Peyer's patch (tissue), 4 donors: ENCODE data around the gene CAPN10. TPM values are rescaled to one million over a fixed set of nuclear protein-coding genes. Genes with fewer than 3 reads are reported as not detected.
A peak's percentile ranks its signal among the peaks of the same experiment; 100 is the strongest.

Experiments
- DNase-seq, 3 donors: peaks; one replicate each; pipeline ENCODE4 v3.0.0-alpha.2; 2017 to 2019
- H3K27ac ChIP-seq, 4 donors: fragments of 200-600 bp; sonication (generic); one replicate each; pipeline ENCODE4 v1.5.1; 2016 to 2019
- H3K27me3 ChIP-seq, 2 donors: fragments of 200-600 bp; sonication (generic); one replicate each; pipeline ENCODE4 v1.5.1; 2019
- H3K36me3 ChIP-seq, 3 donors: fragments of 200-600 bp; sonication (generic); one replicate each; pipeline ENCODE4 v1.5.1; 2016 to 2019
- H3K4me1 ChIP-seq, 4 donors: fragments of 200-600 bp; sonication (generic); one replicate each; pipeline ENCODE4 v1.5.1; 2016 to 2019
- H3K4me3 ChIP-seq, 4 donors: fragments of 200-600 bp; sonication (generic); 1 replicate in 3 of 4; 2 replicates in 1 of 4; pipeline ENCODE4 v1.5.1; 2016 to 2019; ENCODE audit warnings: mild to moderate bottlenecking in 1 of 4
- H3K9me3 ChIP-seq, 4 donors: fragments of 200-600 bp; sonication (generic); one replicate each; pipeline ENCODE4 v1.5.1; 2016 to 2019; ENCODE audit warnings: mild to moderate bottlenecking in 1 of 4
- POLR2A ChIP-seq, 2 donors: fragments of 450-650 bp; IDR thresholded peaks; one replicate each; pipeline ENCODE4 v1.5.1; 2017; ENCODE audit warnings: antibody characterized with exemption in 2 of 2, mild to moderate bottlenecking in 2 of 2, moderate library complexity in 2 of 2
- total RNA-seq, 4 donors: library from RNA; depleted of rRNA; stranded (reverse); fragments of >200 nt; gene quantifications; one replicate each; pipeline ENCODE4 v1.1.0, GENCODE V29; 2016
- TF ChIP-seq, protein P1 (sequence below), 6 experiments: fragments of 450-650 bp in 4 of 6; fragments of 200-600 bp in 2 of 6; sonication (generic) in 1 of 6; IDR thresholded peaks; one replicate each; pipeline ENCODE4 v1.5.1; 2017 to 2019; ENCODE audit warnings: antibody characterized with exemption in 6 of 6, mild to moderate bottlenecking in 3 of 6, moderate library complexity in 1 of 6

CAPN10 gene
- total RNA-seq, 4 donors from 2014 or later: 48.3 to 96.4 (median 78.9) TPM

DNA sequence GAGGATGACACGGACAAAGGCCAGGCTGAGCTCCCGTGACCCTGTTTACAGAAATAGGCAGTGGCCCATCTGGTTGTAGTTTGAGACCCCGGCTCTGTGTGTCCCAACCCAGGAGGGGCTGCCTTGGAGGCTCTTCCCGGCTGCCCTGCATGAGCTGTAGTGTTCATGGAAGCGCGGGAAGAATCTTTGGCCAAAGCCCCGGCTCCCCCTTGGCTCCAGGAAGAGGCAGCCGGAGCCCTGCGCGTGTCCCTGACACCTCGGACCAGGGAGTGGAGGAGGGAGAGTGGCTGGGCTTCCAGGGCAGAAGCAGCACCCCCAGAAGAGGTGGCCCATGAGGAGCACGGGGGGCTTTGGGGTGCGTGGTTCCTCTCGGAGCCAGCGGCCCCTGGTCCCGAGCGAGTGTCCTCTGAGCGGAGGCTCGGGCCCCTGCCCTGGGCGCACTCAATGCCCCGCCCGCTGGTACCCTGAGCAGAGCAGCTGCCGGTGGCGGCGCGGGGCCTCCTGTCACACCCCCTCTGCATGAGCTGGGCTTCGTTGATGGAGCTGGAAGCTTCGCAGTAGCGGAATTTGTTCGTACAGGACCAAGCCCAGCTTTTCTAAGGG lies 60.5 kb downstream of the CAPN10 start:
- H3K36me3 ChIP-seq: no peaks in the 10 kb centered on the region
- no peaks in the 10 kb centered on the region for H3K4me1 ChIP-seq
- no peak overlapping the region for H3K4me3 ChIP-seq
- DNase-seq: peak in 1 of 3 donors; percentile 8
- no peak overlapping the region for H3K27ac ChIP-seq
- no peaks in the 10 kb centered on the region for H3K9me3 ChIP-seq
- no peaks in the 10 kb centered on the region for H3K27me3 ChIP-seq
- TF ChIP-seq, protein P1, sequence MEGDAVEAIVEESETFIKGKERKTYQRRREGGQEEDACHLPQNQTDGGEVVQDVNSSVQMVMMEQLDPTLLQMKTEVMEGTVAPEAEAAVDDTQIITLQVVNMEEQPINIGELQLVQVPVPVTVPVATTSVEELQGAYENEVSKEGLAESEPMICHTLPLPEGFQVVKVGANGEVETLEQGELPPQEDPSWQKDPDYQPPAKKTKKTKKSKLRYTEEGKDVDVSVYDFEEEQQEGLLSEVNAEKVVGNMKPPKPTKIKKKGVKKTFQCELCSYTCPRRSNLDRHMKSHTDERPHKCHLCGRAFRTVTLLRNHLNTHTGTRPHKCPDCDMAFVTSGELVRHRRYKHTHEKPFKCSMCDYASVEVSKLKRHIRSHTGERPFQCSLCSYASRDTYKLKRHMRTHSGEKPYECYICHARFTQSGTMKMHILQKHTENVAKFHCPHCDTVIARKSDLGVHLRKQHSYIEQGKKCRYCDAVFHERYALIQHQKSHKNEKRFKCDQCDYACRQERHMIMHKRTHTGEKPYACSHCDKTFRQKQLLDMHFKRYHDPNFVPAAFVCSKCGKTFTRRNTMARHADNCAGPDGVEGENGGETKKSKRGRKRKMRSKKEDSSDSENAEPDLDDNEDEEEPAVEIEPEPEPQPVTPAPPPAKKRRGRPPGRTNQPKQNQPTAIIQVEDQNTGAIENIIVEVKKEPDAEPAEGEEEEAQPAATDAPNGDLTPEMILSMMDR (IDR thresholded peaks at IDR 0.05): no peak
- no peak for TF ChIP-seq POLR2A (IDR thresholded peaks at IDR 0.05)

DNA sequence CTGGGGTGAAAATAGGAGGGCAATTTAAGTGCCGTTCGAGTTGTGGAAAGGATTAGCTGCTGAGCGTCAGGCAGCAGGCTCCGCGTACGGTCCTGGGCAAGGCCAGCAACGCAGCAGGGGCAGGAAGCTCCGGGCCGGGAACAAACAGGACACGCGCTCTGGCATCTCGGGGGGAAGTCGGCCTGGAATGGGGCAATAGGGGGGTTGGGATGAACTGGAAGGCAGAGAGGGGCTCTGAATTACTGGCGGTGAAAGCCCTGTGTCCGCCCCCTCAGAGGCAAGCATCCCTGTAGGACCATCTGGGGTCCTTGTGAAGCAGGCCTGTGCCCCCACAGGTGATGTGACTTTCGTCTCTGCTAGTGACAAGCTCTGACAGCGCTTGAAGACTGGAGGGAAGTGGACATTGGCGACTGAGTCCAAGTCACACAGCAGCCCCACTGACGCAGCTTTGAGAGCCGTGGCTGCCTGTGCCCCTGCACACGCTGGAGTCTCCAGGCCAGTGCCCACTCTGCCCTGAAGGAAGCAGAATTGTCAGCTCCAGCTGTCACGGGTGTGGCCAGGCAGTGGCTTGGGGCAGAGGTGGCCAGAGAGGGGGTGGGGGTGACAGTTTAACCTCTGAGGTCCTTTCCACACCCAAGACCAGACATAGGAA lies 61.1 kb downstream of the CAPN10 start:
- Histone ChIP-seq H3K4me3 (no peak overlapping the region), H3K4me1 (no peaks in the 10 kb centered on the region), H3K27ac (no peak overlapping the region), H3K36me3 (no peaks in the 10 kb centered on the region), H3K9me3 (no peaks in the 10 kb centered on the region), H3K27me3 (no peaks in the 10 kb centered on the region)
- peak in 1 of 3 donors; percentile 10 for DNase-seq
- TF ChIP-seq, protein P1 (IDR thresholded peaks at IDR 0.05): no peak
- no peak for TF ChIP-seq POLR2A (IDR thresholded peaks at IDR 0.05)

DNA sequence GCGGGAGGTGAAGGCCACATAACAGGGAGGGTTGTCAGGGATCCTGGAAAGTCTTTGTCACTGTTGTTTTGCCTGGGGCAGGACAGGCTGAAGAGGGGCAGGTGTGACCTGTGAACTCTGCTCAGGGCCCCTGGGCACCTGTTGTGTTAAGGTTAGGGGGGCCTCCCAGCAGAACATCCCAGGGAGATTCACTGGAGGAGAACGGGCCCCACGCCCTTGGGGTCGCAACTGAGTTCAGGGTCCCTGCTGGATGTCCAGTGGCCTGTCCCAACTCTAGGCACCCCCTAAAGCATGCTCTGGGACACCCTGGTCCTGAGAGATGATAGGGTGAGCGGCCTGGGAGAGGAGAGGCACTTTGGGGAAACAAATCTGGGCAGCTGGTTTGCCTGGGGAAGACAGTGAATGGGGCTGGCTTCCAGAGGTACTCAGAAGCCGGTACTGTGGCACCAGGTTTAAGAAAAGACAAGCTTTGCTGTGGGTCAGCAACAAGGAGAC lies 61.7 kb downstream of the CAPN10 start:
- Histone ChIP-seq H3K36me3 (no peaks in the 10 kb centered on the region), H3K9me3 (no peaks in the 10 kb centered on the region), H3K4me1 (no peaks in the 10 kb centered on the region), H3K27me3 (no peaks in the 10 kb centered on the region), H3K27ac (no peak overlapping the region), H3K4me3 (no peak overlapping the region)
- TF ChIP-seq, protein P1 (IDR thresholded peaks at IDR 0.05): no peak
- TF ChIP-seq POLR2A (IDR thresholded peaks at IDR 0.05): no peak
- peak in 1 of 3 donors; percentile 10 for DNase-seq

Other genes starting within 250 kb of the CAPN10 start
- gene GPC1, start 151.1 kb upstream of the CAPN10 start, total RNA-seq: 10 to 100 TPM in 1 of 4 donors, 1 to 10 TPM in 3; 4.4 to 18.2 (median 7.1) TPM
- gene ANKMY1, start 28.7 kb upstream of the CAPN10 start, total RNA-seq: 10 to 100 TPM; 27.8 to 89.1 (median 40.1) TPM
- gene DUSP28, start 26.4 kb upstream of the CAPN10 start, total RNA-seq: 10 to 100 TPM in 1 of 4 donors, 1 to 10 TPM in 3; 4.2 to 10.1 (median 7.1) TPM
- gene RNPEPL1, start 18.2 kb upstream of the CAPN10 start, total RNA-seq: 100 to 1,000 TPM in 3 of 4 donors, 10 to 100 TPM in 1; 85.0 to 175 (median 154) TPM
- gene GPR35, start 38.7 kb downstream of the CAPN10 start, total RNA-seq: 100 to 1,000 TPM in 3 of 4 donors, 10 to 100 TPM in 1; 61.1 to 341 (median 261) TPM
- 1 to 10 TPM in 3 of 4 donors, not detected in 1; 1.9 to 9.6 (median 2.5) TPM for gene AQP12B, start 96.2 kb downstream of the CAPN10 start, total RNA-seq
- 1 to 10 TPM in 1 of 4 donors, not detected in 3; 9.2 TPM for gene AQP12A, start 105.1 kb downstream of the CAPN10 start, total RNA-seq
- 1 to 10 TPM in 3 of 4 donors, under 1 TPM in 1; 0.83 to 6.0 (median 2.0) TPM for gene KIF1A, start 233.5 kb downstream of the CAPN10 start, total RNA-seq